IPS-18c (cell line): Measurements from ENCODE around the gene SPAG16.
"Not testable (repeated sequence)": the region's sequence is repeated elsewhere in the genome, so short reads cannot be mapped to it uniquely, and the experiment has no call there.

Experiments used
- H3K4me3 ChIP-seq: 2 replicates; pipeline ENCODE4 v1.7.0; 2013; ENCODE audit warnings: low read depth, mild to moderate bottlenecking, low read length, moderate library complexity; ENCODE audit not compliant: insufficient read depth
- H3K9me3 ChIP-seq: one replicate; pipeline ENCODE4 v1.6.1; 2013; ENCODE audit warnings: mild to moderate bottlenecking, low read length, moderate library complexity; ENCODE audit not compliant: control insufficient read depth, insufficient read depth

SPAG16 gene

GRCh38 chr2:213701365-213701764 is 417.1 kb downstream of the SPAG16 start:
- H3K9me3 ChIP-seq, H3K4me3 ChIP-seq: not testable (repeated sequence)

- no peak overlapping the region for H3K4me3 ChIP-seq
- peaks cover 4% of the 10 kb centered on the region for H3K9me3 ChIP-seq
These were observed 419.3 kb downstream of the SPAG16 start for GRCh38 chr2:213703406-213704098.

- Histone ChIP-seq H3K9me3 (no peaks in the 10 kb centered on the region), H3K4me3 (no peak overlapping the region)
These were observed 425.9 kb downstream of the SPAG16 start for GRCh38 chr2:213710164-213710563.

- H3K4me3 ChIP-seq, H3K9me3 ChIP-seq: not testable (repeated sequence)
These were observed 434.1 kb downstream of the SPAG16 start for GRCh38 chr2:213718411-213718810.

- Histone ChIP-seq H3K9me3 (no peaks in the 10 kb centered on the region), H3K4me3 (no peak overlapping the region)
These were observed 438.3 kb downstream of the SPAG16 start for GRCh38 chr2:213722565-213722964.

GRCh38 chr2:213723041-213723560 is 438.8 kb downstream of the SPAG16 start:
- H3K4me3 ChIP-seq = no peak overlapping the region
- H3K9me3 ChIP-seq = no peaks in the 10 kb centered on the region

- H3K9me3 ChIP-seq = no peaks in the 10 kb centered on the region
- H3K4me3 ChIP-seq = no peak overlapping the region
These were observed 439.4 kb downstream of the SPAG16 start for GRCh38 chr2:213723707-213724106.

GRCh38 chr2:213726101-213726500 is 441.8 kb downstream of the SPAG16 start:
- H3K4me3 ChIP-seq = no peak overlapping the region
- no peaks in the 10 kb centered on the region for H3K9me3 ChIP-seq

- H3K9me3 ChIP-seq = no peaks in the 10 kb centered on the region
- no peak overlapping the region for H3K4me3 ChIP-seq
These were observed 449.6 kb downstream of the SPAG16 start for GRCh38 chr2:213733893-213734292.

- Histone ChIP-seq H3K4me3 (no peak overlapping the region), H3K9me3 (no peaks in the 10 kb centered on the region)
These were observed 456.2 kb downstream of the SPAG16 start for GRCh38 chr2:213740453-213740852.

- Histone ChIP-seq H3K9me3 (no peaks in the 10 kb centered on the region), H3K4me3 (no peak overlapping the region)
These were observed 467.2 kb downstream of the SPAG16 start for GRCh38 chr2:213751446-213751845.

- Histone ChIP-seq H3K4me3 (no peak overlapping the region), H3K9me3 (no peaks in the 10 kb centered on the region)
These were observed 468.3 kb downstream of the SPAG16 start for GRCh38 chr2:213752575-213752974.

- no peak overlapping the region for H3K4me3 ChIP-seq
These were observed 473.3 kb downstream of the SPAG16 start for GRCh38 chr2:213757525-213757924.

GRCh38 chr2:213763354-213763753 is 479.1 kb downstream of the SPAG16 start:
- no peaks in the 10 kb centered on the region for H3K9me3 ChIP-seq
- no peak overlapping the region for H3K4me3 ChIP-seq

More at GRCh38 chr2:213757525-213757924, 473.3 kb downstream of the SPAG16 start:
- H3K9me3 ChIP-seq = no peaks in the 10 kb centered on the region

- Histone ChIP-seq H3K9me3 (no peaks in the 10 kb centered on the region), H3K4me3 (no peak overlapping the region)
These were observed 479.7 kb downstream of the SPAG16 start for GRCh38 chr2:213763963-213764362.

GRCh38 chr2:213764849-213765248 is 480.6 kb downstream of the SPAG16 start:
- no peak overlapping the region for H3K4me3 ChIP-seq
- H3K9me3 ChIP-seq = no peaks in the 10 kb centered on the region

- Histone ChIP-seq H3K4me3 (no peak overlapping the region), H3K9me3 (no peaks in the 10 kb centered on the region)
These were observed 481.8 kb downstream of the SPAG16 start for GRCh38 chr2:213766062-213766461.

- no peak overlapping the region for H3K4me3 ChIP-seq
- H3K9me3 ChIP-seq = no peaks in the 10 kb centered on the region
These were observed 482.2 kb downstream of the SPAG16 start for GRCh38 chr2:213766465-213766901.

GRCh38 chr2:213787869-213788268 is 503.6 kb downstream of the SPAG16 start:
- no peak overlapping the region for H3K4me3 ChIP-seq
- no peaks in the 10 kb centered on the region for H3K9me3 ChIP-seq
